IMR-90 (cell line): ENCODE data around the gene C1QTNF7. TPM values are rescaled to one million over a fixed set of nuclear protein-coding genes. Genes with fewer than 3 reads are reported as not detected.

Source experiments
- ATAC-seq: fragments of 200-7000 bp; cut with Tn5 transposase; 2 replicates; pipeline ENCODE4 v1.9.1; 2020; ENCODE audit warnings: low read depth, mild to moderate bottlenecking, moderate library complexity
- BruUV-seq: library from RNA; stranded (reverse); fragments of 400-500 nt; replicated peaks from 2 replicates; lab custom pipeline; 2021; lab: Mats Ljungman, UMichigan
- CTCF ChIA-PET: fragments of 300-600 bp; formaldehyde crosslinking; extraction: SDS; loops from one replicate; lab custom pipeline; 2021; ENCODE audit warnings: antibody characterized with exemption; lab: Yijun Ruan, JAX
- POLR2A ChIA-PET: fragments of 300-600 bp; sonication (Branson Sonifier 250); formaldehyde crosslinking; loops from one replicate; lab custom pipeline; 2022; ENCODE audit warnings: antibody characterized with exemption; ENCODE audit not compliant: unreplicated experiment; lab: Charles Lee
- DNase-seq: peaks from one replicate; pipeline ENCODE4 v3.0.0; 2013
- H2AFZ ChIP-seq: replicated peaks from 2 replicates; pipeline ENCODE3; 2013; ENCODE audit warnings: low read length, mild to moderate bottlenecking; ENCODE audit not compliant: poor library complexity
- H2AK5ac ChIP-seq: 2 replicates; pipeline ENCODE4 v1.6.1; 2013; ENCODE audit warnings: low read depth, low read length, inconsistent platforms
- H2AK9ac ChIP-seq: replicated peaks from 2 replicates; pipeline ENCODE3; 2013; ENCODE audit warnings: mild to moderate bottlenecking, low read depth, low read length, moderate library complexity; ENCODE audit not compliant: poor library complexity
- H2BK120ac ChIP-seq: 2 replicates; pipeline ENCODE4 v1.6.1; 2013; ENCODE audit warnings: low read depth, low read length, inconsistent platforms
- H2BK15ac ChIP-seq: 3 replicates; pipeline ENCODE4 v1.6.1; 2013; ENCODE audit warnings: low read depth, low read length, inconsistent platforms
- H2BK20ac ChIP-seq: 2 replicates; pipeline ENCODE4 v1.6.1; 2013; ENCODE audit warnings: low read depth, mild to moderate bottlenecking, inconsistent platforms, low read length, moderate library complexity
- H2BK5ac ChIP-seq: 2 replicates; pipeline ENCODE4 v1.6.1; 2013; ENCODE audit warnings: mild to moderate bottlenecking, low read depth, low read length, inconsistent platforms; ENCODE audit not compliant: poor library complexity, severe bottlenecking
- H3K14ac ChIP-seq: replicated peaks from 2 replicates; pipeline ENCODE4 v1.6.1; 2013; ENCODE audit warnings: low read depth, low read length, inconsistent platforms
- H3K18ac ChIP-seq: 2 replicates; pipeline ENCODE4 v1.6.1; 2013; ENCODE audit warnings: low read depth, low read length, control low read depth
- H3K23ac ChIP-seq: 2 replicates; pipeline ENCODE4 v1.6.1; 2013; ENCODE audit warnings: low read depth, low read length, inconsistent platforms
- H3K27ac ChIP-seq: 2 replicates; pipeline ENCODE4 v1.5.1; 2013; ENCODE audit warnings: mild to moderate bottlenecking, control low read depth, low read length; ENCODE audit not compliant: insufficient read depth
- H3K27me3 ChIP-seq: 2 replicates; pipeline ENCODE4 v1.6.1; 2013; ENCODE audit warnings: low read length; ENCODE audit not compliant: control insufficient read depth, insufficient read depth
- H3K36me3 ChIP-seq: 2 replicates; pipeline ENCODE4 v1.6.1; 2013; ENCODE audit warnings: low read length, mixed read lengths; ENCODE audit not compliant: control insufficient read depth, insufficient read depth
- H3K4ac ChIP-seq: 2 replicates; pipeline ENCODE4 v1.6.1; 2013; ENCODE audit warnings: low read depth, low read length, inconsistent platforms
- H3K4me1 ChIP-seq: 2 replicates; pipeline ENCODE4 v1.6.1; 2013; ENCODE audit warnings: low read length, mixed read lengths; ENCODE audit not compliant: control insufficient read depth, insufficient read depth
- H3K4me2 ChIP-seq: 2 replicates; pipeline ENCODE4 v1.6.1; 2013; ENCODE audit warnings: low read depth, mild to moderate bottlenecking, control low read depth, low read length, moderate library complexity
- H3K4me3 ChIP-seq: 2 replicates; pipeline ENCODE4 v1.5.1; 2013; ENCODE audit warnings: low read depth, mild to moderate bottlenecking, control low read depth, low read length, moderate library complexity; ENCODE audit not compliant: insufficient read depth
- H3K56ac ChIP-seq: 2 replicates; pipeline ENCODE4 v1.6.1; 2013; ENCODE audit warnings: low read length, inconsistent platforms; ENCODE audit not compliant: insufficient read depth; ENCODE audit errors: extremely low read depth
- H3K79me1 ChIP-seq, 2 experiments: 2 replicates each; pipeline ENCODE4 v1.6.1; 2013; ENCODE audit warnings: low read length in 2 of 2, inconsistent platforms in 1 of 2, low read depth in 1 of 2
- H3K9ac ChIP-seq: 2 replicates; pipeline ENCODE4 v1.6.1; 2013; ENCODE audit warnings: low read depth, low read length, control low read depth
- H3K9me1 ChIP-seq: 2 replicates; pipeline ENCODE4 v1.6.1; 2013; ENCODE audit warnings: low read length, inconsistent platforms; ENCODE audit not compliant: insufficient read depth
- H3K9me3 ChIP-seq: 2 replicates; pipeline ENCODE4 v1.6.1; 2013; ENCODE audit warnings: low read length; ENCODE audit not compliant: control insufficient read depth, insufficient read depth
- H4K20me1 ChIP-seq: 2 replicates; pipeline ENCODE4 v1.6.1; 2013; ENCODE audit warnings: low read length, inconsistent platforms; ENCODE audit not compliant: insufficient read depth
- H4K5ac ChIP-seq: 2 replicates; pipeline ENCODE4 v1.6.1; 2013; ENCODE audit warnings: mild to moderate bottlenecking, low read depth, low read length, control low read depth
- H4K8ac ChIP-seq, 2 experiments: 2 replicates each; pipeline ENCODE4 v1.6.1; 2013; ENCODE audit warnings: low read depth in 2 of 2, low read length in 2 of 2, control low read depth in 1 of 2, inconsistent platforms in 1 of 2
- H4K91ac ChIP-seq: 2 replicates; pipeline ENCODE4 v1.6.1; 2013; ENCODE audit warnings: low read depth, low read length, inconsistent platforms; ENCODE audit not compliant: insufficient read depth
- BHLHE40 ChIP-seq: fragments of 150-350 bp; IDR thresholded peaks from 2 replicates; pipeline ENCODE4 v1.6.1; 2016; ENCODE audit warnings: mild to moderate bottlenecking, low read depth, low read length
- CHD1 ChIP-seq: IDR thresholded peaks from 2 replicates; pipeline ENCODE4 v1.6.1; 2012; ENCODE audit warnings: low read depth, low read length, improper control_type of control experiment
- MAZ ChIP-seq: IDR thresholded peaks from 2 replicates; pipeline ENCODE4 v1.6.1; 2012; ENCODE audit warnings: low read depth, mild to moderate bottlenecking, low read length, improper control_type of control experiment, moderate library complexity, borderline replicate concordance
- MXI1 ChIP-seq: IDR thresholded peaks from 2 replicates; pipeline ENCODE4 v1.6.1; 2012; ENCODE audit warnings: low read depth, mild to moderate bottlenecking, low read length, moderate library complexity, borderline replicate concordance
- RAD21 ChIP-seq: IDR thresholded peaks from 2 replicates; pipeline ENCODE4 v1.6.1; 2012; ENCODE audit warnings: low read length, improper control_type of control experiment
- WGBS, 2 experiments: methylation state at CpG; one replicate each; pipeline versions ENCODE4 v1.1.5 to v1.1.7; 2013; ENCODE audit warnings: missing lambda C conversion rate in 2 of 2; ENCODE audit not compliant: insufficient read length in 1 of 2; ENCODE audit errors: extremely low coverage in 2 of 2; 5-methylcytosine and 5-hydroxymethylcytosine counted together
- dilution Hi-C: fragments of 300-500 bp; cut with HindIII; formaldehyde crosslinking; loops from one replicate; pipeline ENCODE4 v1.14.3; 2018; ENCODE audit warnings: low sequenced_read_pairs; ENCODE audit not compliant: unreplicated experiment
- in situ Hi-C: fragments of 300-500 bp; cut with MboI; formaldehyde crosslinking; loops from 3 replicates; pipeline ENCODE4 v1.14.3; 2019; ENCODE audit warnings: low sequenced_read_pairs, inconsistent platforms, mixed read lengths
- intact Hi-C: fragments of 100-400 bp; cut with micrococcal nuclease; formaldehyde crosslinking; loops from 2 replicates; pipeline ENCODE4 v1.10.0; 2022
- polyA plus RNA-seq, 3 experiments: library from polyadenylated mRNA; depleted of rRNA; stranded (reverse); fragments of >200 nt; gene quantifications; 2 replicates each; pipeline ENCODE4 v1.2.3, GENCODE V29; 2012; ENCODE audit warnings: low replicate concordance in 1 of 3
- total RNA-seq: library from RNA; depleted of rRNA; stranded (reverse); fragments of >200 nt; gene quantifications from 2 replicates; pipeline ENCODE4 v1.2.3, GENCODE V29; 2012
- TF ChIP-seq, protein P1 (sequence below): conservative IDR thresholded peaks from 2 replicates; pipeline ENCODE4 v1.5.1; 2012; ENCODE audit warnings: mild to moderate bottlenecking, low read depth, low read length, improper control_type of control experiment
- TF ChIP-seq, protein P2 (sequence below): fragments of 150-350 bp; IDR thresholded peaks from 2 replicates; pipeline ENCODE4 v1.6.1; 2016; ENCODE audit warnings: low read depth, mild to moderate bottlenecking, low read length, moderate library complexity, borderline replicate concordance

The C1QTNF7 gene
- total and polyA plus RNA-seq, 2 of the 4 experiments (the other 2 are of a cell fraction) = 0.12 to 0.18 TPM

DNA sequence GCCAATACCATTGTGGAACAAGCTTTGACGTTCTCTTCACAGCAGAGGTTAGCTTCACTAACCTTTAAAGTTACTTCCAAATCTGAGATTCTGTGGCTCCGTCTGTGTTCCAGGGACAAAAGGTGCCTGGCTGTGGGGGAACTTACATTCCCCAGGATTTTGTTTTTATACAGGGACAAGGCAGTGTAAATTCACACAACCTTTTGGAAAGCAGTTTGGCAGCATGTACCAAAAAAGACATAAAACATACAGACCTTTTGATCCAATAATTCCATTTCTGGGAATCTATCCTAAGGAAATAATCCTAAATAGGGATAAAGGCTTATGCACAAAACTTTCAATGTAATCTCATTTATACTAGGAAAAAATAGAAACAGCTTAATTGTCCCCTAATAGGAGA lies 8.9 kb upstream of the C1QTNF7 start:
- no peak overlapping the region for H3K56ac ChIP-seq
- no peak overlapping the region for H4K5ac ChIP-seq
- CTCF ChIA-PET = no interaction called here
- no peak overlapping the region for H3K14ac ChIP-seq
- H3K23ac ChIP-seq = no peak overlapping the region
- POLR2A ChIA-PET = no interaction called here
- H3K4ac ChIP-seq = no peak overlapping the region
- peaks cover 2% of the 10 kb centered on the region; the same call in 1 of the 2 replicates for H3K4me1 ChIP-seq
- H3K36me3 ChIP-seq = no peaks in the 10 kb centered on the region
- H3K27ac ChIP-seq = no peak overlapping the region
- WGBS, 2 experiments = 86% methylated on average over 1 of the region's 2 CpGs; no CpG with 5 or more reads in 1 of the 2 experiments
- no peak overlapping the region for H3K4me2 ChIP-seq
- TF ChIP-seq RAD21 = no peak
- no peak for TF ChIP-seq MXI1
- TF ChIP-seq BHLHE40 = no peak
- TF ChIP-seq MAZ = no peak
- TF ChIP-seq, protein P1, sequence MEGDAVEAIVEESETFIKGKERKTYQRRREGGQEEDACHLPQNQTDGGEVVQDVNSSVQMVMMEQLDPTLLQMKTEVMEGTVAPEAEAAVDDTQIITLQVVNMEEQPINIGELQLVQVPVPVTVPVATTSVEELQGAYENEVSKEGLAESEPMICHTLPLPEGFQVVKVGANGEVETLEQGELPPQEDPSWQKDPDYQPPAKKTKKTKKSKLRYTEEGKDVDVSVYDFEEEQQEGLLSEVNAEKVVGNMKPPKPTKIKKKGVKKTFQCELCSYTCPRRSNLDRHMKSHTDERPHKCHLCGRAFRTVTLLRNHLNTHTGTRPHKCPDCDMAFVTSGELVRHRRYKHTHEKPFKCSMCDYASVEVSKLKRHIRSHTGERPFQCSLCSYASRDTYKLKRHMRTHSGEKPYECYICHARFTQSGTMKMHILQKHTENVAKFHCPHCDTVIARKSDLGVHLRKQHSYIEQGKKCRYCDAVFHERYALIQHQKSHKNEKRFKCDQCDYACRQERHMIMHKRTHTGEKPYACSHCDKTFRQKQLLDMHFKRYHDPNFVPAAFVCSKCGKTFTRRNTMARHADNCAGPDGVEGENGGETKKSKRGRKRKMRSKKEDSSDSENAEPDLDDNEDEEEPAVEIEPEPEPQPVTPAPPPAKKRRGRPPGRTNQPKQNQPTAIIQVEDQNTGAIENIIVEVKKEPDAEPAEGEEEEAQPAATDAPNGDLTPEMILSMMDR = no peak
- TF ChIP-seq, protein P2, sequence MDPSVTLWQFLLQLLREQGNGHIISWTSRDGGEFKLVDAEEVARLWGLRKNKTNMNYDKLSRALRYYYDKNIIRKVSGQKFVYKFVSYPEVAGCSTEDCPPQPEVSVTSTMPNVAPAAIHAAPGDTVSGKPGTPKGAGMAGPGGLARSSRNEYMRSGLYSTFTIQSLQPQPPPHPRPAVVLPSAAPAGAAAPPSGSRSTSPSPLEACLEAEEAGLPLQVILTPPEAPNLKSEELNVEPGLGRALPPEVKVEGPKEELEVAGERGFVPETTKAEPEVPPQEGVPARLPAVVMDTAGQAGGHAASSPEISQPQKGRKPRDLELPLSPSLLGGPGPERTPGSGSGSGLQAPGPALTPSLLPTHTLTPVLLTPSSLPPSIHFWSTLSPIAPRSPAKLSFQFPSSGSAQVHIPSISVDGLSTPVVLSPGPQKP = no peak
- no peak for TF ChIP-seq CHD1
- no peak overlapping the region for H2AK5ac ChIP-seq
- no peaks in the 10 kb centered on the region for H4K20me1 ChIP-seq
- H3K9ac ChIP-seq = no peak overlapping the region
- H3K79me1 ChIP-seq = no peaks in the 10 kb centered on the region
- H3K4me3 ChIP-seq = no peak overlapping the region
- in situ Hi-C loops (no loop called here), intact Hi-C loops (no loop called here), dilution Hi-C loops (no loop called here)
- no peak overlapping the region for H2BK5ac ChIP-seq
- ATAC-seq (no peak), DNase-seq (no peak)
- H3K18ac ChIP-seq = no peak overlapping the region
- no peak overlapping the region for H2BK15ac ChIP-seq
- no peak overlapping the region for H4K8ac ChIP-seq
- no TSS peak for BruUV-seq
- H2AFZ ChIP-seq = no peak overlapping the region
- H4K91ac ChIP-seq = no peak overlapping the region
- H2BK120ac ChIP-seq = no peak overlapping the region
- no peaks in the 10 kb centered on the region for H3K27me3 ChIP-seq
- peaks cover 4% of the 10 kb centered on the region; the same call in 1 of the 2 replicates for H3K9me1 ChIP-seq
- H2BK20ac ChIP-seq = no peak overlapping the region; the same call in 1 of the 2 replicates
- H2AK9ac ChIP-seq = no peak overlapping the region
- no peaks in the 10 kb centered on the region for H3K9me3 ChIP-seq
